ENCODE measurements around the gene DGCR2. TPM values are rescaled to one million over a fixed set of nuclear protein-coding genes. Genes with fewer than 3 reads are reported as not detected.

DGCR2 gene
- total and polyA plus RNA-seq, 9 donors: 23.9 to 71.9 (median 59.1) TPM

DNA sequence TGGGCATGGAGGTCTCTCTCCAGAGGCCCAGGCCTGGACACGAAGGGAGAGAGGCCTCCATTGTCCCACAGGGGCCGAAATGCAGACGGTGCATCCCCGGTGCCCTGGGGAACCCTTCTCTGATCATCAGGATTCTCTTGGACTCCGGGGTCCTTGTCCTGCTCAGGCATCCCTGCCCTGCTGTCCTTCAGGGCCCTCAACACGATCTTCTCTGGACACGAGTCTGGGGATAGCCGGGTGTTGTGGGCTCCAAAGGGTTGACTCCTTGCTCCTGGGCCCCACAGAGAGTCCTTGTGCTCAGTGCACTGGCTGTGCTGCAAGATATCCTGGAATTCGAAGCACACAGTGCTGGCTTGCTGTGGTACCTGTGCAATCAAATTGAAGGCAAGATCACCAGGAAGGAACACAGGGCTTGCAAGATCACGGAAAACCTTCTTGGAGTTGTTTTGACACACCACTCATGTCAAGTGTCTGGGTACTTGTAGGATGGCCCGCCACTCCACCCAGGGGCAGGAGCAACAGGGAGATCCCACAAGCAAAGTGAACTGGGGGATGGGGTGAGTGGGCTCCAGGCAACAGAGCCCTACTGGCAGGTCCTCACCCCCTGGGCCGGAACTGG, 124.8 kb downstream of the DGCR2 start:
- H3K27me3 ChIP-seq: no peaks in the 10 kb centered on the region
- DNase-seq: no peak

DNA sequence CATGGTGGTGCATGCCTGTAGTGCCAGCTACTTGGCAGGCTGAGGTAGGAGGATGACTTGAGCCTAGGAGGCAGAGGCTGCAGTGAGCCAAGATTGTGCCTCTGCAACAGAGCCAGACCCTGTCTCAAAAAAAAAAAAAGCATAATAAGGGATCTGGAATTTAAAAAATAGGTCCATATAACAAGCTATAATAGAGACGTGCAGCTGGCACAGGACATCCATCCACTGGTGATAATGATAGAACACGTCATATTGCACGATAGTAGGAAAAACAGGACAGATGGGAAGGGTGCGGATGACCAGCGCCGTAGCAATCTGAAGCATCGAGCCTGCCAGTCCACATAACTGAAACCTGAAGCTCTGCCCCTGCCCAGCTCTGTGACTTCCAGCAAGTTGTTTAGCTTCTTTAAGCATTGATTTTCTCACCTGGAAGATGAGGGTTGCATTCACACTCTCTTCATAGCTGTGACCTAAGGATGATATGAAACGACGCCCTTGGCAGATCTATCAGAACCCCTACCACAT, 125.8 kb downstream of the DGCR2 start:
- Histone ChIP-seq H3K9me3 (peaks cover 0 to 3% of the 10 kb centered on the region in 2 donors), H3K27ac (no peak overlapping the region), H3K36me3 (no peaks in the 10 kb centered on the region), H3K4me1 (ENCODE audit: insufficient read depth) (no peaks in the 10 kb centered on the region), H3K4me3 (no peak overlapping the region), H3K27me3 (no peaks in the 10 kb centered on the region)
- WGBS, 3 donors: 80 to 84% (median 82%) methylated on average over 9 of the region's 9 CpGs
- TF ChIP-seq EP300 (IDR thresholded peaks at IDR 0.05) (no peak), POLR2A (IDR thresholded peaks at IDR 0.05) (no peak)
- intact Hi-C loops (cut with DNase I): no loop called here
- DNase-seq: no peak

More for the DNA sequence above, 124.8 kb downstream of the DGCR2 start:
- H3K9me3 ChIP-seq: peaks cover 0 to 3% of the 10 kb centered on the region in 2 donors
- no peak overlapping the region for H3K4me3 ChIP-seq
- TF ChIP-seq EP300 (IDR thresholded peaks at IDR 0.05) (no peak), POLR2A (IDR thresholded peaks at IDR 0.05) (no peak)
- TF ChIP-seq, protein P1, sequence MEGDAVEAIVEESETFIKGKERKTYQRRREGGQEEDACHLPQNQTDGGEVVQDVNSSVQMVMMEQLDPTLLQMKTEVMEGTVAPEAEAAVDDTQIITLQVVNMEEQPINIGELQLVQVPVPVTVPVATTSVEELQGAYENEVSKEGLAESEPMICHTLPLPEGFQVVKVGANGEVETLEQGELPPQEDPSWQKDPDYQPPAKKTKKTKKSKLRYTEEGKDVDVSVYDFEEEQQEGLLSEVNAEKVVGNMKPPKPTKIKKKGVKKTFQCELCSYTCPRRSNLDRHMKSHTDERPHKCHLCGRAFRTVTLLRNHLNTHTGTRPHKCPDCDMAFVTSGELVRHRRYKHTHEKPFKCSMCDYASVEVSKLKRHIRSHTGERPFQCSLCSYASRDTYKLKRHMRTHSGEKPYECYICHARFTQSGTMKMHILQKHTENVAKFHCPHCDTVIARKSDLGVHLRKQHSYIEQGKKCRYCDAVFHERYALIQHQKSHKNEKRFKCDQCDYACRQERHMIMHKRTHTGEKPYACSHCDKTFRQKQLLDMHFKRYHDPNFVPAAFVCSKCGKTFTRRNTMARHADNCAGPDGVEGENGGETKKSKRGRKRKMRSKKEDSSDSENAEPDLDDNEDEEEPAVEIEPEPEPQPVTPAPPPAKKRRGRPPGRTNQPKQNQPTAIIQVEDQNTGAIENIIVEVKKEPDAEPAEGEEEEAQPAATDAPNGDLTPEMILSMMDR (IDR thresholded peaks at IDR 0.05): no peak
- 81 to 89% (median 85%) methylated on average over 12 of the region's 12 CpGs for WGBS, 3 donors
- intact Hi-C loops (cut with DNase I): no loop called here
- H3K36me3 ChIP-seq: no peaks in the 10 kb centered on the region
- no peaks in the 10 kb centered on the region for H3K4me1 ChIP-seq (ENCODE audit: insufficient read depth)
- no peak overlapping the region for H3K27ac ChIP-seq

DNA sequence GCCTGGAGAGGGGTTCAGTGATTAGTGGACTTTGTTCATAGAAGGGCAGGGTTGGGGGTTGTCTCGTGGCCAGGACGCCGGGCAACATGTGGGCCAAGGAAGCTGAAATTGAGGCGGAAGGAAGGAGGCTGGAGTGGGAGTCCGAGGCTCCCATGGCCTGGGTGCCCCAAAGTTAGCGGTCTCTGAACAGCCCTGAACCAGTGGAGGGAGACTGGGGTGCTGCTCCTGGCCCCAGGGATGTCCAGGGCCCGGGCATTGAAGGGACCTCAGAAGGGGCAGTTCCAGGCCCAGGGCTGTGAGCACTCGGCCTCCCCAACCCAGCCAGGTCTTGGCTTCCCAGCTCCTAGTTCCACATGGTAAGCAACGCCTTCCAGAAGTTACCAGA, 126.9 kb downstream of the DGCR2 start:
- TF ChIP-seq POLR2A (IDR thresholded peaks at IDR 0.05): no peak
- TF ChIP-seq, protein P1 (IDR thresholded peaks at IDR 0.05): no peak
- no peak for TF ChIP-seq EP300 (IDR thresholded peaks at IDR 0.05)
- no peaks in the 10 kb centered on the region for H3K4me1 ChIP-seq (ENCODE audit: insufficient read depth)
- no peak for DNase-seq
- no peaks in the 10 kb centered on the region for H3K27me3 ChIP-seq
- WGBS, 3 donors: 82 to 89% (median 88%) methylated on average over 9 of the region's 9 CpGs
- no peak overlapping the region for H3K27ac ChIP-seq
- no peaks in the 10 kb centered on the region for H3K36me3 ChIP-seq
- H3K4me3 ChIP-seq: no peak overlapping the region
- peaks cover 0 to 3% of the 10 kb centered on the region in 2 donors for H3K9me3 ChIP-seq
- intact Hi-C loops (cut with DNase I): no loop called here

DNA sequence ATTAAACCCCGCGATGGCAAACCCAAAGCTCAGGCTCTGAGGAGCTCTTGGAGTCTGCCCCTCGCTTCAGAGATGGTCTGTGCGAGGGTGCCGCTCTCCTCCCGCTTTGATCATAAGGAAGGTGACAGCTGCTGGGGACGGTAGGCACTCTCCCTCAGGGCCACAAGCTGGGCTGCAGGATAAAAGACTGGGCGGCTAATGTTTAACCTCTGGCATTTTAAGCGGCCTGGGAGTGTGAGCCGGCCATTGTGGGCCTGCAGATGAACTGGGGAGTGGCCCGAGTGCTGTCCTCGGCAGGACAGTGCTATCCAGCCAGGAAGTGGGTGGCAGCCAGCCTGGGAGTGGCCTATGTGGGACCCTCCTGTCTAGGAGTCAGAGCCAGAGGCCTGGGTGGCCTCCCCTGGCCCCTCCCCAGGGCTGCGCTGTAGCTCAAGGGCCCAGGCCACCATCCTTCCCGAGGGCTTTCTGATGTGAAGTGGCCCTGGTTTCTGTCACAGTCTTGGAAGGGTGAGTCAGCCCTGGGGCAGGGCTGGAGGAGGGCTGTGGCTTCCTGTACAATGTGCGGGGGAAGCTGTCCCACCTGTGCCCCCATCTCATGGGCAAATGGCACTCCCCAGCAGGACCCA, 127.4 kb downstream of the DGCR2 start:
- intact Hi-C loops (cut with DNase I): no loop called here
- Histone ChIP-seq H3K27me3 (no peaks in the 10 kb centered on the region), H3K27ac (no peak overlapping the region), H3K9me3 (peaks cover 0 to 3% of the 10 kb centered on the region in 2 donors), H3K4me1 (ENCODE audit: insufficient read depth) (no peaks in the 10 kb centered on the region), H3K4me3 (no peak overlapping the region), H3K36me3 (no peaks in the 10 kb centered on the region)
- no peak for DNase-seq
- WGBS, 3 donors: 43 to 46% (median 44%) methylated on average over 15 of the region's 15 CpGs
- no peak for TF ChIP-seq EP300 (IDR thresholded peaks at IDR 0.05)
- TF ChIP-seq, protein P1 (IDR thresholded peaks at IDR 0.05): no peak
- no peak for TF ChIP-seq POLR2A (IDR thresholded peaks at IDR 0.05)

DNA sequence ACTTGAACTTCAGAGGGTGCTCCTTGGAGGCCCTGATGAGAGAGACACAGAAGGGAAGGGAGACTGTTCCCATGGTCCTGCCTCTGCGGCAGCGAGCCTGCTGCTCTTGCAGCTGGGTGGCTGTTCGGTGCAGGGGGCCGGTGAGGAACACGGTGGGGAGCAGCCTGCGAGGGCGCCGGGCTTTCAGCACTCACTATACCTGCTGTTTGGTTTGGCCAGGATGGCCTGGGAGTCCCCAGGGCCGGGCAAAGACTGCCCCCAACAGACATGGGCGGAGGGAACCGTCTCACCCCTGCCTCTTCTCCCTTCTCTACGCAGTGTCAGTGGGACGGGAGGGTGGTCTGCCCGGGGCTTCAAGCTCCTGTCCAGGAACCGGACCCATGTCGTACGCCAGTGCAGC, 128.2 kb downstream of the DGCR2 start:
- no peak for DNase-seq
- WGBS, 3 donors: 79 to 88% (median 80%) methylated on average over 17 of the region's 17 CpGs
- TF ChIP-seq EP300 (IDR thresholded peaks at IDR 0.05): no peak
- TF ChIP-seq, protein P1 (IDR thresholded peaks at IDR 0.05): no peak
- TF ChIP-seq POLR2A (IDR thresholded peaks at IDR 0.05): no peak

More for the DNA sequence above, 128.2 kb downstream of the DGCR2 start:
- Histone ChIP-seq H3K27ac (no peak overlapping the region), H3K4me3 (no peak overlapping the region), H3K36me3 (no peaks in the 10 kb centered on the region), H3K9me3 (peaks cover 0 to 3% of the 10 kb centered on the region in 2 donors), H3K27me3 (no peaks in the 10 kb centered on the region), H3K4me1 (ENCODE audit: insufficient read depth) (no peaks in the 10 kb centered on the region)
- intact Hi-C loops (cut with DNase I): no loop called here
